Sigmoid colon (tissue), 4 donors: Measurements from ENCODE around the gene VPS45.

ENCODE experiments used
- CTCF ChIP-seq, 4 experiments: fragments of 450-650 bp in 3 of 4; fragments of 200-600 bp in 1 of 4; IDR thresholded peaks; one replicate each; pipeline ENCODE4 v1.5.1; 2016 to 2019; ENCODE audit warnings: antibody characterized with exemption in 4 of 4, mild to moderate bottlenecking in 3 of 4, moderate library complexity in 2 of 4
- POLR2A ChIP-seq, 2 donors: fragments of 450-650 bp; IDR thresholded peaks; one replicate each; pipeline ENCODE4 v1.6.1; 2016; ENCODE audit warnings: antibody characterized with exemption in 2 of 2, mild to moderate bottlenecking in 2 of 2, moderate library complexity in 2 of 2
- POLR2AphosphoS5 ChIP-seq, 4 donors: sonication (generic); formaldehyde crosslinking; IDR thresholded peaks; one replicate each; pipeline ENCODE4 v1.6.1; 2017; ENCODE audit warnings: antibody characterized with exemption in 4 of 4

GRCh38 chr1:150087415-150087814 is 19.8 kb downstream of the VPS45 start:
- no peak for TF ChIP-seq CTCF (IDR thresholded peaks at IDR 0.05)
- TF ChIP-seq POLR2AphosphoS5 (IDR thresholded peaks at IDR 0.05) = no peak
- no peak for TF ChIP-seq POLR2A (IDR thresholded peaks at IDR 0.05)
